ENCODE data around the gene PLCB1. TPM values are rescaled to one million over a fixed set of nuclear protein-coding genes. Genes with fewer than 3 reads are reported as not detected.

Gene PLCB1
- total RNA-seq, 1 experiment from 2014 or later, result 11.3 TPM

DNA sequence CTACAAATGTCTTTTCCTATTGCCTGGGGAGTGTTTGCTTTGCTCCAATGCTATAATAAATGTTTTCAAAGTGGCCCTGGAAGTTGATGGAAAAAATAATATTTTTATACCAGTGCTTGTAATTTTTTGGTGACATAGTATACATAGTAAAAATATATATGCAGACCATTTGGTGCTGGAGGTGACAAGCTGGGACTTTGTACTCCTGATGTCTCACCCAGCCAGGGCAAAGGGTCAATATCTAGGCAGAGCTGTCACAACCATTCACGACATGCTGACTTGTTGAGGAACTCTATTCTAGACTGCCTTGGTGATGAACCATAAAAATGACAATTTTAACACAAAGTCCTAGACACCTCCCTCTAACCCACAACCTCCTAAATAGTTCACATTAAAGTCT lies 203.0 kb downstream of the PLCB1 start:
- Mint-ChIP-seq H3K27me3 (ENCODE audit: low read depth) (no peaks in the 10 kb centered on the region), H3K27ac (no peak overlapping the region), H3K4me3 (no peak overlapping the region), H3K9me3 (no peaks in the 10 kb centered on the region), H3K4me1 (peaks cover 7% of the 10 kb centered on the region), H3K36me3 (no peaks in the 10 kb centered on the region)
- ATAC-seq (no peak), DNase-seq (ENCODE audit: low spot score) (no peak)
- CTCF ChIA-PET, result no interaction called here
- POLR2A ChIA-PET, result no interaction called here
- TF ChIP-seq NFATC4 (CRISPR knock-in tag; IDR thresholded peaks at IDR 0.05) (no peak), ZNF671 (CRISPR knock-in tag; IDR thresholded peaks at IDR 0.05) (no peak)
- TF ChIP-seq, protein P1, sequence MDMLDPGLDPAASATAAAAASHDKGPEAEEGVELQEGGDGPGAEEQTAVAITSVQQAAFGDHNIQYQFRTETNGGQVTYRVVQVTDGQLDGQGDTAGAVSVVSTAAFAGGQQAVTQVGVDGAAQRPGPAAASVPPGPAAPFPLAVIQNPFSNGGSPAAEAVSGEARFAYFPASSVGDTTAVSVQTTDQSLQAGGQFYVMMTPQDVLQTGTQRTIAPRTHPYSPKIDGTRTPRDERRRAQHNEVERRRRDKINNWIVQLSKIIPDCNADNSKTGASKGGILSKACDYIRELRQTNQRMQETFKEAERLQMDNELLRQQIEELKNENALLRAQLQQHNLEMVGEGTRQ (CRISPR knock-in tag; IDR thresholded peaks at IDR 0.05), result no peak

DNA sequence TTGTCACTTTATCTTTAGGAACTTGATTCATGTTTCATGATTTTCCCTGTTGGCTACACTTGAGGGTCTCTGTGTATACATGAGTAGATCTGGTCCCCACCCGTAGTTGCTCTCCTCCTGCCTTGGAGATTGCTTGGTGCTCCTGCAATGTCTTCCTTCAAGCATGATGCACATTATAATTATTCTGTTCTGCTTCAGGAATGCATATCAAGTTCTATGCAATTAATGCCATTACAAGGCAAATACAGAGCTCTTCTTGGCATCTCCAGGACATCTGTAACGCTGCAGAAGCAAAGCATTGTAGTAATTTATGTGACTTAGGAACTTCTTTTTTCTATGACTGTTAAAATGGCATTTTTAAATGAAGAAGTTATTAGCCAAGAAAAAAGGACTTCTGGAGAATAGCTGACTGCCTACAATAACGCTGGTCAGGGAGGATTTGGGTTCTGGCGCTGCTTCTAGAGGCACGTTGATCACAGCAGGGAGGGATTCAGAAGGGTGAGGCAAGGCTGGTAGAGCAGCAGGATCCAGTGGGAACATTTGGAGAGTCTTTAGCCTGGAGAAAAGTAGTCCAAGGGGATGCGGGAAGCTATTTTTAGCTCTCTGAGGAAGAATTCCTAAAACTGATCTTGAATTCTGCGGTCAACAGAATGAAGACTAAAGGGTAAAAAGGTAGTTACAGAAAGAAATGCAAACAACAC lies 203.6 kb downstream of the PLCB1 start:
- Mint-ChIP-seq H3K9me3 (peaks cover 2% of the 10 kb centered on the region; the same call in 1 of the 2 replicates), H3K36me3 (no peaks in the 10 kb centered on the region), H3K27ac (no peak overlapping the region), H3K4me1 (peaks cover 7% of the 10 kb centered on the region), H3K27me3 (ENCODE audit: low read depth) (no peaks in the 10 kb centered on the region), H3K4me3 (no peak overlapping the region)
- ChIA-PET POLR2A (no interaction called here), CTCF (no interaction called here)
- ATAC-seq, result no peak
- DNase-seq (ENCODE audit: low spot score), result no peak
- TF ChIP-seq, protein P2, sequence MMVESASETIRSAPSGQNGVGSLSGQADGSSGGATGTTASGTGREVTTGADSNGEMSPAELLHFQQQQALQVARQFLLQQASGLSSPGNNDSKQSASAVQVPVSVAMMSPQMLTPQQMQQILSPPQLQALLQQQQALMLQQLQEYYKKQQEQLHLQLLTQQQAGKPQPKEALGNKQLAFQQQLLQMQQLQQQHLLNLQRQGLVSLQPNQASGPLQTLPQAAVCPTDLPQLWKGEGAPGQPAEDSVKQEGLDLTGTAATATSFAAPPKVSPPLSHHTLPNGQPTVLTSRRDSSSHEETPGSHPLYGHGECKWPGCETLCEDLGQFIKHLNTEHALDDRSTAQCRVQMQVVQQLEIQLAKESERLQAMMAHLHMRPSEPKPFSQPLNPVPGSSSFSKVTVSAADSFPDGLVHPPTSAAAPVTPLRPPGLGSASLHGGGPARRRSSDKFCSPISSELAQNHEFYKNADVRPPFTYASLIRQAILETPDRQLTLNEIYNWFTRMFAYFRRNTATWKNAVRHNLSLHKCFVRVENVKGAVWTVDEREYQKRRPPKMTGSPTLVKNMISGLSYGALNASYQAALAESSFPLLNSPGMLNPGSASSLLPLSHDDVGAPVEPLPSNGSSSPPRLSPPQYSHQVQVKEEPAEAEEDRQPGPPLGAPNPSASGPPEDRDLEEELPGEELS (CRISPR knock-in tag; IDR thresholded peaks at IDR 0.05), result no peak
- TF ChIP-seq ZNF317 (CRISPR knock-in tag; IDR thresholded peaks at IDR 0.05; ENCODE audit: borderline replicate concordance, low read depth), result no peak
- TF ChIP-seq, protein P3, sequence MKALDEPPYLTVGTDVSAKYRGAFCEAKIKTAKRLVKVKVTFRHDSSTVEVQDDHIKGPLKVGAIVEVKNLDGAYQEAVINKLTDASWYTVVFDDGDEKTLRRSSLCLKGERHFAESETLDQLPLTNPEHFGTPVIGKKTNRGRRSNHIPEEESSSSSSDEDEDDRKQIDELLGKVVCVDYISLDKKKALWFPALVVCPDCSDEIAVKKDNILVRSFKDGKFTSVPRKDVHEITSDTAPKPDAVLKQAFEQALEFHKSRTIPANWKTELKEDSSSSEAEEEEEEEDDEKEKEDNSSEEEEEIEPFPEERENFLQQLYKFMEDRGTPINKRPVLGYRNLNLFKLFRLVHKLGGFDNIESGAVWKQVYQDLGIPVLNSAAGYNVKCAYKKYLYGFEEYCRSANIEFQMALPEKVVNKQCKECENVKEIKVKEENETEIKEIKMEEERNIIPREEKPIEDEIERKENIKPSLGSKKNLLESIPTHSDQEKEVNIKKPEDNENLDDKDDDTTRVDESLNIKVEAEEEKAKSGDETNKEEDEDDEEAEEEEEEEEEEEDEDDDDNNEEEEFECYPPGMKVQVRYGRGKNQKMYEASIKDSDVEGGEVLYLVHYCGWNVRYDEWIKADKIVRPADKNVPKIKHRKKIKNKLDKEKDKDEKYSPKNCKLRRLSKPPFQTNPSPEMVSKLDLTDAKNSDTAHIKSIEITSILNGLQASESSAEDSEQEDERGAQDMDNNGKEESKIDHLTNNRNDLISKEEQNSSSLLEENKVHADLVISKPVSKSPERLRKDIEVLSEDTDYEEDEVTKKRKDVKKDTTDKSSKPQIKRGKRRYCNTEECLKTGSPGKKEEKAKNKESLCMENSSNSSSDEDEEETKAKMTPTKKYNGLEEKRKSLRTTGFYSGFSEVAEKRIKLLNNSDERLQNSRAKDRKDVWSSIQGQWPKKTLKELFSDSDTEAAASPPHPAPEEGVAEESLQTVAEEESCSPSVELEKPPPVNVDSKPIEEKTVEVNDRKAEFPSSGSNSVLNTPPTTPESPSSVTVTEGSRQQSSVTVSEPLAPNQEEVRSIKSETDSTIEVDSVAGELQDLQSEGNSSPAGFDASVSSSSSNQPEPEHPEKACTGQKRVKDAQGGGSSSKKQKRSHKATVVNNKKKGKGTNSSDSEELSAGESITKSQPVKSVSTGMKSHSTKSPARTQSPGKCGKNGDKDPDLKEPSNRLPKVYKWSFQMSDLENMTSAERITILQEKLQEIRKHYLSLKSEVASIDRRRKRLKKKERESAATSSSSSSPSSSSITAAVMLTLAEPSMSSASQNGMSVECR (CRISPR knock-in tag; IDR thresholded peaks at IDR 0.05; ENCODE audit: borderline replicate concordance), result no peak
- no peak for TF ChIP-seq CREM (CRISPR knock-in tag; IDR thresholded peaks at IDR 0.05)
- no peak for TF ChIP-seq SOX15 (CRISPR knock-in tag; IDR thresholded peaks at IDR 0.05)
- no peak for TF ChIP-seq ZNF121 (CRISPR knock-in tag; IDR thresholded peaks at IDR 0.05)
- TF ChIP-seq, protein P4, sequence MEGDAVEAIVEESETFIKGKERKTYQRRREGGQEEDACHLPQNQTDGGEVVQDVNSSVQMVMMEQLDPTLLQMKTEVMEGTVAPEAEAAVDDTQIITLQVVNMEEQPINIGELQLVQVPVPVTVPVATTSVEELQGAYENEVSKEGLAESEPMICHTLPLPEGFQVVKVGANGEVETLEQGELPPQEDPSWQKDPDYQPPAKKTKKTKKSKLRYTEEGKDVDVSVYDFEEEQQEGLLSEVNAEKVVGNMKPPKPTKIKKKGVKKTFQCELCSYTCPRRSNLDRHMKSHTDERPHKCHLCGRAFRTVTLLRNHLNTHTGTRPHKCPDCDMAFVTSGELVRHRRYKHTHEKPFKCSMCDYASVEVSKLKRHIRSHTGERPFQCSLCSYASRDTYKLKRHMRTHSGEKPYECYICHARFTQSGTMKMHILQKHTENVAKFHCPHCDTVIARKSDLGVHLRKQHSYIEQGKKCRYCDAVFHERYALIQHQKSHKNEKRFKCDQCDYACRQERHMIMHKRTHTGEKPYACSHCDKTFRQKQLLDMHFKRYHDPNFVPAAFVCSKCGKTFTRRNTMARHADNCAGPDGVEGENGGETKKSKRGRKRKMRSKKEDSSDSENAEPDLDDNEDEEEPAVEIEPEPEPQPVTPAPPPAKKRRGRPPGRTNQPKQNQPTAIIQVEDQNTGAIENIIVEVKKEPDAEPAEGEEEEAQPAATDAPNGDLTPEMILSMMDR (IDR thresholded peaks at IDR 0.05), result no peak
- TF ChIP-seq FOXK1 (CRISPR knock-in tag; IDR thresholded peaks at IDR 0.05), result no peak
- no peak for TF ChIP-seq ESRRA (CRISPR knock-in tag; IDR thresholded peaks at IDR 0.05; ENCODE audit: borderline replicate concordance)
- no peak for TF ChIP-seq ZNF263 (CRISPR knock-in tag; IDR thresholded peaks at IDR 0.05; ENCODE audit: low read depth)
- TF ChIP-seq, protein P5, sequence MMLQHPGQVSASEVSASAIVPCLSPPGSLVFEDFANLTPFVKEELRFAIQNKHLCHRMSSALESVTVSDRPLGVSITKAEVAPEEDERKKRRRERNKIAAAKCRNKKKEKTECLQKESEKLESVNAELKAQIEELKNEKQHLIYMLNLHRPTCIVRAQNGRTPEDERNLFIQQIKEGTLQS (CRISPR knock-in tag; conservative IDR thresholded peaks at IDR 0.05), result no peak
- TF ChIP-seq, protein P6, sequence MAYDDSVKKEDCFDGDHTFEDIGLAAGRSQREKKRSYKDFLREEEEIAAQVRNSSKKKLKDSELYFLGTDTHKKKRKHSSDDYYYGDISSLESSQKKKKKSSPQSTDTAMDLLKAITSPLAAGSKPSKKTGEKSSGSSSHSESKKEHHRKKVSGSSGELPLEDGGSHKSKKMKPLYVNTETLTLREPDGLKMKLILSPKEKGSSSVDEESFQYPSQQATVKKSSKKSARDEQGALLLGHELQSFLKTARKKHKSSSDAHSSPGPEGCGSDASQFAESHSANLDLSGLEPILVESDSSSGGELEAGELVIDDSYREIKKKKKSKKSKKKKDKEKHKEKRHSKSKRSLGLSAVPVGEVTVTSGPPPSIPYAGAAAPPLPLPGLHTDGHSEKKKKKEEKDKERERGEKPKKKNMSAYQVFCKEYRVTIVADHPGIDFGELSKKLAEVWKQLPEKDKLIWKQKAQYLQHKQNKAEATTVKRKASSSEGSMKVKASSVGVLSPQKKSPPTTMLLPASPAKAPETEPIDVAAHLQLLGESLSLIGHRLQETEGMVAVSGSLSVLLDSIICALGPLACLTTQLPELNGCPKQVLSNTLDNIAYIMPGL (CRISPR knock-in tag; IDR thresholded peaks at IDR 0.05), result no peak
- TF ChIP-seq, protein P7, sequence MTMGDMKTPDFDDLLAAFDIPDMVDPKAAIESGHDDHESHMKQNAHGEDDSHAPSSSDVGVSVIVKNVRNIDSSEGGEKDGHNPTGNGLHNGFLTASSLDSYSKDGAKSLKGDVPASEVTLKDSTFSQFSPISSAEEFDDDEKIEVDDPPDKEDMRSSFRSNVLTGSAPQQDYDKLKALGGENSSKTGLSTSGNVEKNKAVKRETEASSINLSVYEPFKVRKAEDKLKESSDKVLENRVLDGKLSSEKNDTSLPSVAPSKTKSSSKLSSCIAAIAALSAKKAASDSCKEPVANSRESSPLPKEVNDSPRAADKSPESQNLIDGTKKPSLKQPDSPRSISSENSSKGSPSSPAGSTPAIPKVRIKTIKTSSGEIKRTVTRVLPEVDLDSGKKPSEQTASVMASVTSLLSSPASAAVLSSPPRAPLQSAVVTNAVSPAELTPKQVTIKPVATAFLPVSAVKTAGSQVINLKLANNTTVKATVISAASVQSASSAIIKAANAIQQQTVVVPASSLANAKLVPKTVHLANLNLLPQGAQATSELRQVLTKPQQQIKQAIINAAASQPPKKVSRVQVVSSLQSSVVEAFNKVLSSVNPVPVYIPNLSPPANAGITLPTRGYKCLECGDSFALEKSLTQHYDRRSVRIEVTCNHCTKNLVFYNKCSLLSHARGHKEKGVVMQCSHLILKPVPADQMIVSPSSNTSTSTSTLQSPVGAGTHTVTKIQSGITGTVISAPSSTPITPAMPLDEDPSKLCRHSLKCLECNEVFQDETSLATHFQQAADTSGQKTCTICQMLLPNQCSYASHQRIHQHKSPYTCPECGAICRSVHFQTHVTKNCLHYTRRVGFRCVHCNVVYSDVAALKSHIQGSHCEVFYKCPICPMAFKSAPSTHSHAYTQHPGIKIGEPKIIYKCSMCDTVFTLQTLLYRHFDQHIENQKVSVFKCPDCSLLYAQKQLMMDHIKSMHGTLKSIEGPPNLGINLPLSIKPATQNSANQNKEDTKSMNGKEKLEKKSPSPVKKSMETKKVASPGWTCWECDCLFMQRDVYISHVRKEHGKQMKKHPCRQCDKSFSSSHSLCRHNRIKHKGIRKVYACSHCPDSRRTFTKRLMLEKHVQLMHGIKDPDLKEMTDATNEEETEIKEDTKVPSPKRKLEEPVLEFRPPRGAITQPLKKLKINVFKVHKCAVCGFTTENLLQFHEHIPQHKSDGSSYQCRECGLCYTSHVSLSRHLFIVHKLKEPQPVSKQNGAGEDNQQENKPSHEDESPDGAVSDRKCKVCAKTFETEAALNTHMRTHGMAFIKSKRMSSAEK (CRISPR knock-in tag; IDR thresholded peaks at IDR 0.05; ENCODE audit: borderline replicate concordance), result no peak
- TF ChIP-seq, protein P8, sequence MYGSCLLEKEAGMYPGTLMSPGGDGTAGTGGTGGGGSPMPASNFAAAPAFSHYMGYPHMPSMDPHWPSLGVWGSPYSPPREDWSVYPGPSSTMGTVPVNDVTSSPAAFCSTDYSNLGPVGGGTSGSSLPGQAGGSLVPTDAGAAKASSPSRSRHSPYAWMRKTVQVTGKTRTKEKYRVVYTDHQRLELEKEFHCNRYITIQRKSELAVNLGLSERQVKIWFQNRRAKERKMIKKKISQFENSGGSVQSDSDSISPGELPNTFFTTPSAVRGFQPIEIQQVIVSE (CRISPR knock-in tag; IDR thresholded peaks at IDR 0.05; ENCODE audit: borderline replicate concordance), result no peak

All from WTC11 (cell line).